ENCODE results near the gene SPAG9. TPM values are rescaled to one million over a fixed set of nuclear protein-coding genes. Genes with fewer than 3 reads are reported as not detected.

SPAG9 gene
- total RNA-seq, 1 experiment from 2014 or later = 54.3 TPM

GRCh38 chr17:50938821-50939541 lies 181.7 kb downstream of the SPAG9 start:
- H2BK12ac ChIP-seq (ENCODE audit: insufficient read length, low read depth, low read length) = no peak overlapping the region
- H3K79me1 ChIP-seq (ENCODE audit: insufficient read depth, low read depth, low read length, poor library complexity, severe bottlenecking) = no peaks in the 10 kb centered on the region
- no peak overlapping the region for H3K14ac ChIP-seq (ENCODE audit: insufficient read depth, low read length)
- no peak overlapping the region for H3K4ac ChIP-seq (ENCODE audit: low read depth, low read length)
- TF ChIP-seq CTCF (conservative IDR thresholded peaks at IDR 0.05) = no peak
- no peak overlapping the region for H2AK5ac ChIP-seq (ENCODE audit: insufficient read length, low read length)
- H3K9me3 ChIP-seq (ENCODE audit: control insufficient read depth, low read depth, low read length) = no peaks in the 10 kb centered on the region
- H3T11ph ChIP-seq (ENCODE audit: low read length) = no peak overlapping the region
- H4K91ac ChIP-seq (ENCODE audit: insufficient read length, low read depth, low read length) = no peak overlapping the region
- H3K27ac Mint-ChIP-seq = no peak overlapping the region
- H2BK20ac ChIP-seq (ENCODE audit: low read depth, low read length, poor library complexity, severe bottlenecking) = no peak overlapping the region
- H3K9ac ChIP-seq (ENCODE audit: extremely low read depth, insufficient read length, low read length) = no peak overlapping the region
- no peak overlapping the region for H3K4me2 ChIP-seq (ENCODE audit: insufficient read depth, insufficient read length, low read length)
- no peak overlapping the region for H3K27ac ChIP-seq (ENCODE audit: insufficient read length, low read depth, low read length)
- H3K56ac ChIP-seq (ENCODE audit: insufficient read length, low read depth, low read length) = no peak overlapping the region
- no peak overlapping the region for H2BK120ac ChIP-seq (ENCODE audit: low read depth, low read length, poor library complexity, severe bottlenecking)
- no peak for DNase-seq
- H3K4me3 Mint-ChIP-seq = no peak overlapping the region; a peak in 1 of 5 replicates
- H4K5ac ChIP-seq (ENCODE audit: insufficient read length, low read depth, low read length) = no peak overlapping the region
- no peak overlapping the region for H4K8ac ChIP-seq (replicated peaks; ENCODE audit: insufficient read length, low read depth, low read length)
- H2BK5ac ChIP-seq (ENCODE audit: insufficient read length, low read length) = no peak overlapping the region
- no peaks in the 10 kb centered on the region for H3K9me3 Mint-ChIP-seq
- peaks cover 30% of the 10 kb centered on the region for H3K27me3 Mint-ChIP-seq (ENCODE audit: low read depth)
- H3K27me3 ChIP-seq (ENCODE audit: insufficient read depth, low read length) = no peaks in the 10 kb centered on the region; the same call in 1 of the 2 replicates
- H3K18ac ChIP-seq (ENCODE audit: insufficient read length, low read depth, low read length) = no peak overlapping the region
- H3K4me1 Mint-ChIP-seq = peaks cover 27 to 34% of the 10 kb centered on the region in 2 experiments
- H2AFZ ChIP-seq (ENCODE audit: low read length) = no peak overlapping the region
- WGBS (ENCODE audit: extremely low coverage, insufficient read length, low lambda C conversion rate) = no CpG with 5 or more reads among the region's 10 CpGs
- H3K23ac ChIP-seq (ENCODE audit: insufficient read length, low read depth, low read length) = no peak overlapping the region
- no peaks in the 10 kb centered on the region for H3K79me2 ChIP-seq (ENCODE audit: insufficient read depth, low read length)
- no peak overlapping the region for H2BK15ac ChIP-seq (ENCODE audit: low read depth, low read length)
- no peaks in the 10 kb centered on the region for H4K20me1 ChIP-seq (ENCODE audit: control insufficient read depth, insufficient read depth, insufficient read length)
- no peaks in the 10 kb centered on the region for H3K4me1 ChIP-seq (ENCODE audit: insufficient read depth, low read length)
- H3K36me3 Mint-ChIP-seq (ENCODE audit: insufficient read depth in 1 of 3, low read depth in 3 of 3) = no peaks in the 10 kb centered on the region
- no peaks in the 10 kb centered on the region for H3K23me2 ChIP-seq (ENCODE audit: insufficient read length, low read depth, low read length, poor library complexity, severe bottlenecking)

Measured in H9 (cell line).